HG02678 (cell line): ENCODE data around the gene CPNE2.
"Not testable (repeated sequence)": the region's sequence is repeated elsewhere in the genome, so short reads cannot be mapped to it uniquely, and the experiment has no call there.

Experiments used
- ATAC-seq: cut with Tn5 transposase; IDR thresholded peaks from one replicate; pipeline ENCODE4 v1.9.1; 2021; ENCODE audit warnings: mild to moderate bottlenecking, moderate library complexity; ENCODE audit not compliant: unreplicated experiment

Gene CPNE2

GRCh38 chr16:57165483-57165882, 73.1 kb downstream of the CPNE2 start:
- ATAC-seq: no peak

GRCh38 chr16:57165938-57166337, 73.6 kb downstream of the CPNE2 start:
- ATAC-seq: no peak

DNA sequence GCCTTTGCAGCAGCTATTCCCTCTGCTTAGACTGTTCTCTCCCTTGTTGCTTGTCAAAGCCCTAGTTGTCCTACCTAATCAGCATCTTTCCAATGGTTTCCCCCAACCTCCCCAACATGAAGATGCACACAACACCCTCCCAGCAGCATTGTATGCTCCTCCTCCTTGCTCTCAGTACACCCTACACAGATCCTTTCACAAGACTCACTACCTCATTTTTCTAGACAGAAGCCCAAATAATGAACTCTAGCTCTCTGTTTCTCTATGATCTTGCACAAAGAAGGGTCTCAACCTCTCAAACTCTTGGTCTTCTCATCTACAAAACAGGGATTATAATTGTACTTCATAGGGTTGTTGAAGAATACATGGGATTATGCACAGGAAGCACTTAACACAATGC, 74.1 kb downstream of the CPNE2 start:
- no peak for ATAC-seq

- ATAC-seq: no peak
Observed at GRCh38 chr16:57166951-57167350, 74.6 kb downstream of the CPNE2 start.

DNA sequence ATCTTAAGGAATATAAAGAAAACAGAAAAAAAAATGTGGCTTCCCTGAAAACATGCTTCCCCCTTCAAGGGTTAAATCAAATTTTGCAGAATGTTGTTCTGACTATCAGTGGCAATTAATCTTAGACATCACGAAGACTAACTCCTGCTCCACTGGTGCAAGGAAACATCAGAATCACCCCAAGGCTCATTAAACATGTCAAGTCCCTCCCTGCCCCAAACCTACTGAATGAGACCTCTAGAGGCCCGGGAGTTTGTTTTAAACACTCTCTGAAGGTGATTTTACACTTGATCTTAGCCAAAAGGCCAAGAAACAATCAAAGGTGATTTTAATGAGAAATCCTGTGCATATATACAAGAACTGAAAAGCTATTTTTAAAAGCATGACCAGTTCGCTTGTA, 75.2 kb downstream of the CPNE2 start:
- ATAC-seq: no peak

- ATAC-seq: no peak
Observed at GRCh38 chr16:57167953-57168352, 75.6 kb downstream of the CPNE2 start.

DNA sequence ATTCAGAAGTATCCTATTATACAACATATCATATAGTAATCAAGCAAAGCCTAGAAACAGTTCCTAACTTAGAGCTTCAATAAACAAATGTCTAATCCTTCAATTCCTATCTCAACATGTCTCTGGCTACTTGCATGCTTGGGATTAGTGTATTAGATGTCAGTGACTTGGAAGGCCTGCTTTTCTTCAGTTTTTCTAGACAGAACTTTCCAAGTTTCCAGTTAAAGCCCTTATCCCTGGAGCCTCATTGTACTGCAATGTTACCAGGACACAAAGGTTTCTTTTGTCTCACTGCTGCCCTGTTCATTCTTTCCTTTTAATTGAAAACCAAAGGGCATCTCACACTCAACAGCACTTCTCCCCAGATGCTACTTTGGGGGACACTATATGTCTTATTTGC, 76.9 kb downstream of the CPNE2 start:
- no peak for ATAC-seq

GRCh38 chr16:57172721-57173290, 80.4 kb downstream of the CPNE2 start:
- no peak for ATAC-seq

DNA sequence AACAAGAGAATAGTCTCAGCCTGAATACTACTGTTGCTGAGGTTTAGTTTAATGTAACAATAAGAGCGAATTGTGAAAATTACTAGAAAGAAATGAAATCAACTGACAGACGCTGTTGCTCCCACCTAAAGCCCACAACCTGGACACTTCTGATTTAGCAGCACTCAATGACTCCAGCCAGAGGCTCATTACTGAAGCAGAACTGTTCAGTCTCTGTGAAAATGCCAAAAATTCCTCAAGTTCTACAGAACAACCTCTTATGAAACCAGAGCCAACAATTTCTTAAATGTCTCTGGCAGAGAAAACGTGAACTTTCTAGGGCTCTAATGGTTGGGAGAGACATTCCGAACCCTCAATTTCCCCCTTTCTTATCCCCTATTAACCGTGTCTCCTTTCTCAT, 83.5 kb downstream of the CPNE2 start:
- no peak for ATAC-seq

DNA sequence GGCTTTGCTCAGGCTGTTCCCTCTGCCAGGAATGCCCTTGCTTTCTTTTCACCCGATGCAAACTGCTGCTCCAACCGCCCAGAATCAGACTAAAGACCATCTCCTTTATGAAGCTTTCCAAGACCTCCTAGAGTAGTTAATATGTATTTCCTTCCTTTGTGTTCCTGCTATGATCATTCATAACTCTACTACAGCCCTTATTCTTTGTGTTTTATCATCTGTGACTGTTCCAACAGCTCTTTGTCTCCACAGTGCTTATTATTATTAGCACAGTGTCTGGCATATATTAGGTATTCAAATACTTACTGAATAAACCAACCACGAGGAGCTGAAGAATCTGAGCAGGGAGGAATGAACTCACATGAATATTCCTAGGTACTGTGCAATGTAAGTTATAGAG, 85.8 kb downstream of the CPNE2 start:
- no peak for ATAC-seq

DNA sequence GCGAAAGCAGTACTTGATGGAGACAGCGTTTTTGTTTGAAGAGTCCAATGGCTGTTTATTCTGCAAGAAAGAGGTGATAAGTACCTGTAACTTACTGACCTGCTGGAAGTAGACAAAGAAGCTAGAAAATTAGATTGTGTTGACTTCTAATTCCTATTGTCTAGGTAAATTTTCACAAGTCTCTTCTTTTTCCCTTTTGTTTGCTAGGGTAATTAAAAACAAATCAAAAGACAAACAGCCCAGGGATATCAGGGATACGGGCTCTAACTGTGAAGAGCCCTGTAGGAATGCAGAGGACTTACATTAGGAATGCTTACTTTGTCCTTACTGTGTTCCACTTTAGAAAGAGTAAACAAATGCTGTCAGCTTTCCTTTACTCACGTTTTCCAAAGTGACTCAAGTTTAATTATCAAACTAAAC, 86.4 kb downstream of the CPNE2 start:
- ATAC-seq: no peak

- no peak for ATAC-seq
Observed at GRCh38 chr16:57179215-57179828, 86.9 kb downstream of the CPNE2 start.

DNA sequence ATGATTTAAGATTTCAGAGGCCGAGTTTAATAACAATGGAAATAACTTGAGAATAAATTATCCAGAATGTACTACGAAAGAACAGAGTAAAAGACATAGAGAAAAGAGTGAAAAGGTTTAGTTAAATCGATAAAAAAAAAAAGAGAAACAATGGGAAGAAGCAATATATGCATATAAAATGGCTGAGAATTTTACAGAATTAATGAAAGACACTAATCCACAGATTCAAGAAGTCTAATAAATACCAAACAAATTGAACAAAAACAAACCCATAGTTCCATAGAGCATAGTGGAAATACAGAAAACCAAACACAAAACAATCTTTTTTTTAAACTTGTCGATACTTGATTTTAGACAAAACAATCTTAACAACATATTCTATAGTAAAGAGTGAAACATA, 91.7 kb downstream of the CPNE2 start:
- ATAC-seq: no peak

DNA sequence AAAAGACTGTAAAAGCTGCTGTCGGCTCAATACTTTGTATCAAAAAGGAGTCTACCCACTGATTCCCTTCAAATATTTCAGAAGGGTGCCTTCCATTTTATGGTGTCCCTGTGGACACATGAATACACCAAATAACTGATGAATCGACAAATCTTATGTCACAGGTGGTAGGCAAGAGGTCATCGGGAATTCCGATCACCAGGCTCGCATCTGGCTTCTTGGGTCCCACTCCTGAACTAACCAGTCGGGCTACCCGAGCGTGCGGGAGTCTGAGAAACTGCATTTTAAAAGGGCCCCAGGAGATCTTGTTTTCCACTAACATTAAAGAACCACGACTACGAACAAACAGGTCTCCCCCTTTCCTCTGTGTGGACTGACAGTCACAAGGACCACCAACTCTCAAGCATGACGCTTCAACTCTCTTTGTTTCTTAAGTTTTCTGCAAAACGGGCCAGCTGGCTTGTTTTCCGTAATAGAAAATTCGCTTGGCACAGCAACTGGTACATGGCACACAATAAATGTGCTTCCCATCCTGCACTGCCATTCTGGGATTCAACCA, 92.6 kb downstream of the CPNE2 start:
- ATAC-seq: no peak

- ATAC-seq: peak; percentile 36
Observed at GRCh38 chr16:57185446-57185944, 93.1 kb downstream of the CPNE2 start.

GRCh38 chr16:57185945-57186871, 93.8 kb downstream of the CPNE2 start, which contains the start of the genes PSME3IP1 and RSPRY1:
Gene PSME3IP1, minus strand, starts transcription at chr16:57186039. Its CDS starts 12,185 bp downstream, at chr16:57173854.
Gene RSPRY1, plus strand, starts transcription at chr16:57186329. Its CDS starts 18,330 bp downstream, at chr16:57204659.
- ATAC-seq: peak; percentile 87

GRCh38 chr16:57186872-57187854, 94.8 kb downstream of the CPNE2 start:
- no peak for ATAC-seq

- ATAC-seq: not testable (repeated sequence)
Observed at GRCh38 chr16:57187902-57188710, 95.7 kb downstream of the CPNE2 start.

DNA sequence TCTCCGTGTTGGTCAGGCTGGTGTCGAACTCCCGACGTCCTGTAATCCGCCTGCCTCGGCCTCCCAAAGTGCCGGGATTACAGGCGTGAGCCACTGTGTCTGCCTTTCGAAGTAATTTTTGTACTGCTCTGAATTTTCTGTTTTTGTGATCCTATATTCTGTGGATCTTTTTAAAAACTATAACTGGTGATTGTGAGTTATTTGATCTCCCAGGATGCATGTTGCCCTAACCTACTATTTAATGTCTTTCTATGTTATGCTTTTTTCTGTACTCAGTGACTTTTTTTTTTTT, 96.3 kb downstream of the CPNE2 start:
- ATAC-seq: no peak
